Measurements from ENCODE around the gene CDC42. TPM values are rescaled to one million over a fixed set of nuclear protein-coding genes. Genes with fewer than 3 reads are reported as not detected.

Gene CDC42
- total RNA-seq, 1 donor from 2014 or later: 216 TPM

- Mint-ChIP-seq H3K4me3 (ENCODE audit: unreplicated experiment) (no peak overlapping the region), H3K36me3 (ENCODE audit: unreplicated experiment) (no peaks in the 10 kb centered on the region), H3K4me1 (ENCODE audit: unreplicated experiment) (peaks cover 12% of the 10 kb centered on the region), H3K9me3 (ENCODE audit: unreplicated experiment) (peaks cover 4% of the 10 kb centered on the region), H3K27ac (ENCODE audit: unreplicated experiment) (no peak overlapping the region), H3K27me3 (ENCODE audit: unreplicated experiment) (no peaks in the 10 kb centered on the region)
- TF ChIP-seq CTCF (IDR thresholded peaks at IDR 0.05): no peak
- no peak for DNase-seq (ENCODE audit: extremely low spot score, unreplicated experiment)
Measured at GRCh38 chr1:22043198-22043769, 9.2 kb upstream of the CDC42 start.

GRCh38 chr1:22044690-22045420 is 7.7 kb upstream of the CDC42 start:
- Mint-ChIP-seq H3K4me3 (ENCODE audit: unreplicated experiment) (no peak overlapping the region), H3K9me3 (ENCODE audit: unreplicated experiment) (peaks cover 4% of the 10 kb centered on the region), H3K27ac (ENCODE audit: unreplicated experiment) (no peak overlapping the region), H3K4me1 (ENCODE audit: unreplicated experiment) (peaks cover 9% of the 10 kb centered on the region), H3K27me3 (ENCODE audit: unreplicated experiment) (no peaks in the 10 kb centered on the region), H3K36me3 (ENCODE audit: unreplicated experiment) (no peaks in the 10 kb centered on the region)
- TF ChIP-seq CTCF (IDR thresholded peaks at IDR 0.05): no peak
- DNase-seq (ENCODE audit: extremely low spot score, unreplicated experiment): no peak

GRCh38 chr1:22045604-22046228 is 6.8 kb upstream of the CDC42 start:
- Mint-ChIP-seq H3K9me3 (ENCODE audit: unreplicated experiment) (peaks cover 4% of the 10 kb centered on the region), H3K36me3 (ENCODE audit: unreplicated experiment) (no peaks in the 10 kb centered on the region), H3K4me3 (ENCODE audit: unreplicated experiment) (no peak overlapping the region), H3K4me1 (ENCODE audit: unreplicated experiment) (peaks cover 5% of the 10 kb centered on the region), H3K27me3 (ENCODE audit: unreplicated experiment) (no peaks in the 10 kb centered on the region), H3K27ac (ENCODE audit: unreplicated experiment) (no peak overlapping the region)
- DNase-seq (ENCODE audit: extremely low spot score, unreplicated experiment): no peak
- no peak for TF ChIP-seq CTCF (IDR thresholded peaks at IDR 0.05)

GRCh38 chr1:22048351-22049192 is 3.9 kb upstream of the CDC42 start:
- no peaks in the 10 kb centered on the region for H3K27me3 Mint-ChIP-seq (ENCODE audit: unreplicated experiment)
- TF ChIP-seq CTCF (IDR thresholded peaks at IDR 0.05): no peak
- no peaks in the 10 kb centered on the region for H3K36me3 Mint-ChIP-seq (ENCODE audit: unreplicated experiment)
- peaks cover 4% of the 10 kb centered on the region for H3K9me3 Mint-ChIP-seq (ENCODE audit: unreplicated experiment)
- DNase-seq (ENCODE audit: extremely low spot score, unreplicated experiment): no peak
- H3K4me3 Mint-ChIP-seq (ENCODE audit: unreplicated experiment): no peak overlapping the region
- H3K4me1 Mint-ChIP-seq (ENCODE audit: unreplicated experiment): peaks cover 5% of the 10 kb centered on the region
- H3K27ac Mint-ChIP-seq (ENCODE audit: unreplicated experiment): no peak overlapping the region
